ENCODE measurements around the gene MDM1. TPM values are rescaled to one million over a fixed set of nuclear protein-coding genes. Genes with fewer than 3 reads are reported as not detected.

The MDM1 gene
- total RNA-seq, 1 donor from 2014 or later: 21.4 TPM

- Mint-ChIP-seq H3K27ac (no peak overlapping the region), H3K4me1 (peaks cover 11% of the 10 kb centered on the region), H3K36me3 (no peaks in the 10 kb centered on the region), H3K9me3 (no peaks in the 10 kb centered on the region), H3K4me3 (no peak overlapping the region), H3K27me3 (ENCODE audit: low read depth) (peaks cover 2% of the 10 kb centered on the region)
- TF ChIP-seq CTCF (IDR thresholded peaks at IDR 0.05; ENCODE audit: unreplicated experiment): no peak
- no peak for DNase-seq (ENCODE audit: low spot score in 2 of 2, unreplicated experiment in 2 of 2)
Measured at GRCh38 chr12:68272732-68273131, 59.4 kb downstream of the MDM1 start.

GRCh38 chr12:68271346-68271745 lies 60.8 kb downstream of the MDM1 start:
- no peak for DNase-seq (ENCODE audit: low spot score in 2 of 2, unreplicated experiment in 2 of 2)
- no peak for TF ChIP-seq CTCF (IDR thresholded peaks at IDR 0.05; ENCODE audit: unreplicated experiment)
- no peak overlapping the region for H3K27ac Mint-ChIP-seq

GRCh38 chr12:68270358-68270757 lies 61.8 kb downstream of the MDM1 start:
- DNase-seq (ENCODE audit: low spot score in 2 of 2, unreplicated experiment in 2 of 2): no peak
- peaks cover 10% of the 10 kb centered on the region for H3K4me1 Mint-ChIP-seq
- H3K27me3 Mint-ChIP-seq (ENCODE audit: low read depth): peaks cover 2% of the 10 kb centered on the region
- H3K36me3 Mint-ChIP-seq: no peaks in the 10 kb centered on the region
- H3K9me3 Mint-ChIP-seq: peaks cover 3% of the 10 kb centered on the region
- no peak for TF ChIP-seq CTCF (IDR thresholded peaks at IDR 0.05; ENCODE audit: unreplicated experiment)
- H3K4me3 Mint-ChIP-seq: no peak overlapping the region
- H3K27ac Mint-ChIP-seq: no peak overlapping the region

More at GRCh38 chr12:68271346-68271745, 60.8 kb downstream of the MDM1 start:
- Mint-ChIP-seq H3K9me3 (no peaks in the 10 kb centered on the region), H3K4me1 (peaks cover 8% of the 10 kb centered on the region), H3K36me3 (no peaks in the 10 kb centered on the region), H3K27me3 (ENCODE audit: low read depth) (peaks cover 2% of the 10 kb centered on the region), H3K4me3 (no peak overlapping the region)

GRCh38 chr12:68269779-68270178 lies 62.4 kb downstream of the MDM1 start:
- peaks cover 13% of the 10 kb centered on the region for H3K4me1 Mint-ChIP-seq
- H3K27ac Mint-ChIP-seq: no peak overlapping the region
- H3K4me3 Mint-ChIP-seq: no peak overlapping the region
- peaks cover 3% of the 10 kb centered on the region for H3K9me3 Mint-ChIP-seq
- TF ChIP-seq CTCF (IDR thresholded peaks at IDR 0.05; ENCODE audit: unreplicated experiment): no peak
- DNase-seq (ENCODE audit: low spot score in 2 of 2, unreplicated experiment in 2 of 2): no peak
- H3K36me3 Mint-ChIP-seq: no peaks in the 10 kb centered on the region
- H3K27me3 Mint-ChIP-seq (ENCODE audit: low read depth): peaks cover 2% of the 10 kb centered on the region

- TF ChIP-seq CTCF (IDR thresholded peaks at IDR 0.05; ENCODE audit: unreplicated experiment): no peak
- peaks cover 14% of the 10 kb centered on the region for H3K4me1 Mint-ChIP-seq
- H3K9me3 Mint-ChIP-seq: peaks cover 3% of the 10 kb centered on the region
- no peak overlapping the region for H3K4me3 Mint-ChIP-seq
- H3K27me3 Mint-ChIP-seq (ENCODE audit: low read depth): peaks cover 2% of the 10 kb centered on the region
- H3K36me3 Mint-ChIP-seq: no peaks in the 10 kb centered on the region
- DNase-seq (ENCODE audit: low spot score in 2 of 2, unreplicated experiment in 2 of 2): no peak
- H3K27ac Mint-ChIP-seq: no peak overlapping the region
Measured at GRCh38 chr12:68268967-68269366, 63.2 kb downstream of the MDM1 start.

- no peaks in the 10 kb centered on the region for H3K36me3 Mint-ChIP-seq
- H3K27ac Mint-ChIP-seq: no peak overlapping the region
Measured at GRCh38 chr12:68267892-68268396, 64.2 kb downstream of the MDM1 start.

More at GRCh38 chr12:68267892-68268396, 64.2 kb downstream of the MDM1 start:
- peaks cover 2% of the 10 kb centered on the region for H3K27me3 Mint-ChIP-seq (ENCODE audit: low read depth)
- no peak overlapping the region for H3K4me3 Mint-ChIP-seq
- no peak for TF ChIP-seq CTCF (IDR thresholded peaks at IDR 0.05; ENCODE audit: unreplicated experiment)
- H3K9me3 Mint-ChIP-seq: peaks cover 3% of the 10 kb centered on the region
- no peak for DNase-seq (ENCODE audit: low spot score in 2 of 2, unreplicated experiment in 2 of 2)
- H3K4me1 Mint-ChIP-seq: peaks cover 14% of the 10 kb centered on the region
